ENCODE measurements around the gene C10orf95.
A peak's percentile ranks its signal among the peaks of the same experiment; 100 is the strongest.
"Not testable (repeated sequence)": the region's sequence is repeated elsewhere in the genome, so short reads cannot be mapped to it uniquely, and the experiment has no call there.

The C10orf95 gene

GRCh38 chr10:102463983-102464382, 12.6 kb upstream of the C10orf95 start:
- DNase-seq, result no peak

DNA sequence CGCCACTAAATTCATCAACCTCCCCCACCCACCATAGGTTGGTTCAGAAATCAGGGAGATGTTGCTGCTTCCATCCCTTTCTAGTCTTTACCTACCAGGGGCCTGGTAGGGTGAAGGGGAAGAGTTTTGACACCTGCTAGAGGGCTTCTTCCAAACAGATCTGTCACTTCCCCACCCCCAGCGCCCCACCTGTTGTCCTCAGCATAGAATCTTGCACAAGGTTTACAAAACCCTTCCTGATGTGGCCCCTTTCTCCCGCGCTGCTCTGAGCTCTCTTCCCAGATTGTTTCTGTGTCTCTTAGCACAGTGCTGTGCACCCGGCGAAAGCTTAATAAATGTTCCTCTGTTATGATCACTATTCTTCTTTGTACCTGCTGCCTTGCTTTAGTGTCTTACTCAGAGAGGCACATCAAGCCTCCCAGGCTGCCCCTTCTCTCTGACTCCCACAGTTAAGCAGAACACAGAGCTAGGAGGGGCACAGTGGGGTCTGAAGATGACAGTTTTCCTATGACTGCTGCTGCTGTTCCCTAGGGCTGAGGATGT, 11.2 kb upstream of the C10orf95 start:
- no peak for DNase-seq

GRCh38 chr10:102461187-102462054, 10.1 kb upstream of the C10orf95 start:
- peak; percentile 92 for DNase-seq

DNA sequence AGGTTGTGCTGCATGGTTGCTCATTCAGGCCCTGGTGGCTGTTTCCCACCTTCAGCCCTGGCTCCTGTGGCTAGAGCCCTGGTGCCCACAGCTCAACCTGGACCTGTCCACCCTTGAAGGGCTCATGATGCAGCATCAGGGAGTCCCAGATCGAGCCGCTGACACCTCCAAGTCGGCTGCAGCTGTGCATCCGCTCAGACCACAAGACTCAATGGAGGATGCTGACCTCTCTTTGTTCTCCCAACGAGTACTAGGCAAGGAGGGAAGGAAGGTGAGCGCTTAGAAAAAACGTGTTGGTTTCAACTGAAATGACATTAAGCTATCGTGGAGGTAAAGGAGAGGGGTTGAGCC, 9.5 kb upstream of the C10orf95 start:
- DNase-seq, result no peak

DNA sequence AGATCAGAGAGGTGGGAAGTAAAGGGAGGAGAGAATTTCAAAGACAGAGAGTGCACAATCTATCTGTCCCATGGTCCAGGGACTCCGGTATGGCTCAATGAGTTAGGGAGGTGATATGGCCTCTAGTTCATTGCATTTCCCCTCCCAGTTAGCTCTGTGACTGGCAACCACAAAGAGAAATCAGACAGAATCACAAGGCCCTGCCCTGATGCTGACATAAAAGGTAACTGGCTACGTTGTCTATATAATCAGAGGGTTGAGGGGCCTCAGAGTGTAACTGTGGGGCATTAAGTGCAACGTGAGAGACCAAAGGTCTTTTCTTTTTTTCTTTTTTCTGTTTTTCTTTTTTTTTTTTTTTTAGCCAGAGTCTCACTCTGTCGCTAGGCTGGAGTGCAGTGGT, 7.3 kb upstream of the C10orf95 start:
- no peak for DNase-seq

DNA sequence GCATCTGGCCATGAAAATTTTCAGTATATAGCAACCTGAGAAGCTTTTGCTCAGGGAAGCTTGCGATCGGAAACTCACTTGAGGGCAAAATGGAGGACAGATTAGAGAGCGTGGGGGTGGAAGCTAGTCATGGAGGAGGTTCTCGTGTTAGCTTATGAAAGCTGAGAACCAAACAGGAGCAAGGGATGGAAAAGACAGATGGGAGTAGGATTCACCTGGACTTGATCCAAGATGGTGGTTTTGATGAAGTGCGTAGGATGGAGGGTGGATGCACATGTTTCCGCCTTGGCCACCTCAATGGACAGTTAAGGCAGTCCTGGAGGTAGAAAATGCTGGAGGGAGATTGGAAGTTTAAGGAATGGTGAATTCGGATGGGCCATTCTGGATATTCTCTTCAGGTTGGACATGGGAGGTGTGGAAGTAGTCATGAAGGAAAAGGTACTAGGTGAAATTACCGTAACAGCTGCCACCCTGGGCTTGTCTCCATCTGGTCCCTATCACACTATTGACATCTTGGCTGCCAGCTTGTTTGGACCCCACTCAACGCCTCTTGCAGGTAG, 6.3 kb upstream of the C10orf95 start:
- DNase-seq, result no peak

DNA sequence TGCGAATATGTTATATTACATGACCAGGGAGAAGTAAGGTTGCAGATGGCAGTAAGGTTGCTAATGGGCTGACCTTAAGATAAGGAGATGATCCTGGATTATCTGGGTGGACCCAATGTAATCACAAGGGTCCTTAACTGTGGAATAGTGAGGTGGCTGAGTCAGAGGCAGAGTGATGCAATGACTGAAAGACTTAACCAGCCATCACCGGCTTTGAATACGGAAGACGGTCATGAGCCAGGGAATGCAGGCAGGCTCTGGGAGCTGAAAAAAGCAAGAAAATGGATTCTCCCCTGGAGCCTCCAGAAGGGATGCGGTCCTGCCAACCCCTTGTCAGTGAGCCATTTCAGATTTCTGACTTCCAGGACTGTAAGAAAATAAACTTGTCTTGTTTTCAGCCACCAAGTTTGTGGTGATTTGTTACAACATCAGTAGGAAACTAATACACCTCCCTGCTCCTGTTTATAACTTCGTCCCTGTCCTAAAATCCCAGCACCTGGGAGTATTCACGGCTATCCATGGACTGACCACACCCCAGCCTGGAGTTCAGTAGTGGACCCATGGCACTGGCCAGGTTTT, 4.6 kb upstream of the C10orf95 start:
- no peak for DNase-seq

GRCh38 chr10:102454662-102455487, 3.5 kb upstream of the C10orf95 start:
- not testable (repeated sequence) for DNase-seq

DNA sequence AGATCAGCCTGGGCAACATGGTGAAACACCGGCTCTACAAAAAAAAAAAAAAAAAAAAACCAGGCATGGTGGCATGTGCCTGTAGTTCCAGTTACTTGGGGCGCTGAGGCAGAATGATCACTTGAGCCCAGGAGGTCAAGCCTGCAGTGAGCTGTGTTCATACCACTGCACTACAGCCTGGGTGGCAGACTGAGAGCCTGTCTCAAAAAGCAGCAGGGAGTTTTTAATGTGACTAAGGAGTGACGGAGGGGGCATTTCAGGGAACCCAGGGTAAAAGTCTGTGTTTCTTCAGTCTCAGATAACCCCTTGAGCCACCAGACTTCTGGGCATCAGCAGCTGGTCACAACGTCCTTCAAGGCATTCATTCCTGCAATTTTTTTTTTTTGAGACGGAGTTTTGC, 2.2 kb upstream of the C10orf95 start:
- no peak for DNase-seq

- DNase-seq, result no peak
Observed at GRCh38 chr10:102452672-102453340, 1.5 kb upstream of the C10orf95 start.

DNA sequence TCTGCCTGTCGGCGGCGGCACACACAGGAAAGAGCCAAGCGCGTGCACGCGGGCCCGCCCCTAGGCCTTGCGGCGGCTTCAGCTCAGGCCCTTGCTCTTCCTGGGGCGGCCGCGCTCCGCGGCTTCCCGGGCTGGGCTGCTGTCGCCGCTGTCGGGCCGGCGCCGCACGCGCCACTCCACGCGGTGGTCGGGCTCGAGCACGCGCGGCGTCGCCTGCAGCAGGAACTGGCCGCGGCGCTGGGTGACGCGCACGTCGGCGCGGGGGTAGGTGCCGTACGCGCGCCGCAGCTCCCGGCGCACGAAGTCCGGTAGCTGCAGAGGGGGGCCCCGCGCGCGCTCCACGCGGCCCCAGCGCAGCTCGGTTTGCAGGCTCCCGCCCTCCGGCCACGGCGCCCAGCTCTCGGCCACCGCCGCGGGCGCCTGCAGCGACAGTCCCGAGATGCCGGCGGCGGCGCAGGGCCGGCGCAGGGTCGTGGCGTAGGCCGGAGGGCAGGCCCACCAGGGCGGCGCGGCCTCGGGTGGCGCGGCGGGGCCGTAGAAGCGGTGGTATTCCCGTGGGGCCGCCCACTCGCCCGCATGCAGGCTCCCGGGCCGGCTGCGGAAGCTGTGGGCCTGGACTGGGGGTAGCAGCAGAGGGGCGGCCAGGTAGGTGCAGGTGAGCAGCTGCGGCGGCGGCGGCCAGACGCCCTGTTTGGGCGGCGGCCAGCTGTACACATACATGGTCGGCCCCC, 804 bp downstream of the C10orf95 start:
- DNase-seq, result peak; percentile 81

- no peak for DNase-seq
Observed at GRCh38 chr10:102450124-102450373, 1.3 kb downstream of the C10orf95 start.

GRCh38 chr10:102449321-102450123, 1.8 kb downstream of the C10orf95 start:
- DNase-seq, result peak; percentile 73

- DNase-seq, result no peak
Observed at GRCh38 chr10:102444851-102445250, 6.5 kb downstream of the C10orf95 start.

- no peak for DNase-seq
Observed at GRCh38 chr10:102438374-102438773, 13.0 kb downstream of the C10orf95 start.

- no peak for DNase-seq
Observed at GRCh38 chr10:102437515-102437914, 13.8 kb downstream of the C10orf95 start.

DNA sequence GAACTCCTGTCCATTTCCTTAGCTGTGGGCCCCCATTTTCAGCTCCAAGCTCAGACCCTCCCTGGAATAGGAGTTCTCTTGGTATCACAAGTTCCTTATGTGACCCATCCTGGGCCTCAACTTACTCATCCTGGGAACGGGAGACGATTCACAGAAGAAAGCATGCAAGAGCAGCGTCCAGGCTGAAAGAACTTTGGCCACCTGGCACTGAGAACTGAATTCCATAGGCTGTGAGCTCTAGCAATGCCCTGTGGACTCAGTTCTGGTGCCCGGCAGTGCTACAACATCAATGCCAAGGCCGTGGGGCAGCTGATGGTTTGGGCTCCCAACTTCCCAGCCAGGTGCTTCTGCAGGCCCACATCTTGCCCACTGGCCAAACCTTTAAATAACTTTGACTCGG, 15.0 kb downstream of the C10orf95 start:
- DNase-seq, result no peak

GRCh38 chr10:102435529-102436233, 15.7 kb downstream of the C10orf95 start:
- DNase-seq, result no peak

DNA sequence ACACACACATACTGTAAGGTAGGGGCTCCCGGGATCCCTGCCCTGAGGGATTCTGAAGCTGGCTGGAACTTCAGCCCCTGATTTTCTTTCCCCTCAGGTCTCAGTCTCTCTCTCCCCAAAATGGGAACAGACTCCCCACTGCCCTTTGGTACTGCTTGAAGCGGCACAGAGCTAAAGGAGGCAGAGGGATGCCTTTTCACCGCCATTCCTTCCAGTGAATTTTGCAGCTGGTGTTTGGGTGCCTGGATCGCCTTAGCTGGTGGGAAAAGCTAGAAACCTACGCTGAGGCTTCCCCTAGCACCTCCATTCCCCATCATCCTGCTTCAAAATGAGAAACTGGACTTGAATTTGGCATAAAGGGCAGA, 16.2 kb downstream of the C10orf95 start:
- no peak for DNase-seq

DNA sequence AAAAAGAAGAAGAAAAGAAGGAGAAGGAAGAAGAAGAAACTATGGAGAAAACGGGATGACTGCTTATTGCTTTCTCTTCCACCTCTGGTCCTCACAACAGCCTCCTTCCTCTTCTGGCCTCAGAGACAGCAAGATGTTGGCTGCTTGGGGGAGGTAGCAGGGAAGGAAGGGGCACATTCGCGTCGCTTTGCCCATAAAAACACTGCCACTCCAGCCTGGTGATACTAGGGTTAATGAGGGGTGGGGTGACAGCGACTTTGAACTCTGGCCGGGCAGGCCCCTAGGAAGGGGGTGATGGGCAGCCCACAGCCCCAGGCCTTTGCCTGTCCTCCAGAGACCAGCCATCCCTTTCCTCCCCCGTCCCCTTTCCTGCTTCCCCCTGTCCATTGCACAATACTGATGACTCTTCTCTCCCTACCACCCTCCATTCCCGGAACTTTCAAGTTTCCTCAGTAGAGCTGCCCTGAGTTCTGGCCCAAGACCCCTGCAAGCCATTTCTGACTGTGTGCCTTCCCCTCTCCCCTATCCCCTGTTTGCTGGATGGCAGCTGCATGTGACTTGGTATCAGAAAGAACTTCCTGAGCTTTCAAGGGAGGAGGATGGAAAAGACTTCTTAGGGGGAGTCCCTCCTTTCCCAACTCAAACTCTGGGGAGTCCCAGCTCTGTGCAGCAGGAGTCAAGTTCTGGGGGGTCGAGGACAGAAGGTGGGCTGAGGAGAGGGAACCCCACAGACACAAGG, 16.8 kb downstream of the C10orf95 start:
- DNase-seq, result no peak
